ENCODE results near the gene ZBTB8A. TPM values are rescaled to one million over a fixed set of nuclear protein-coding genes. Genes with fewer than 3 reads are reported as not detected.

ZBTB8A gene
- total and polyA plus RNA-seq, 2 of the 13 experiments (the other 11 are each of a cell fraction or from before 2014, with no cell fraction given) = 1.3 to 3.7 TPM

GRCh38 chr1:32538887-32539583, at the start of gene ZBTB8A (continued):
- peak; percentile 56 for TF ChIP-seq PHF8 (CRISPR knock-in tag; IDR thresholded peaks at IDR 0.05)
- TF ChIP-seq ZNF484 (CRISPR knock-in tag; IDR thresholded peaks at IDR 0.05; ENCODE audit: borderline replicate concordance, low read depth) = no peak
- TF ChIP-seq HDAC6 (IDR thresholded peaks at IDR 0.05; ENCODE audit: low read depth, low read length) = no peak
- no peak for TF ChIP-seq DBP (CRISPR knock-in tag; IDR thresholded peaks at IDR 0.05; ENCODE audit: not compliant biosample characterization)
- no peak for TF ChIP-seq ZNF460 (CRISPR knock-in tag; IDR thresholded peaks at IDR 0.05; ENCODE audit: borderline replicate concordance)
- 0 out of 2 replicates have a peak, but pooled peaks have one; percentile 26 for TF ChIP-seq HDAC1 (CRISPR knock-in tag; IDR thresholded peaks at IDR 0.05)
- TF ChIP-seq ZSCAN31 (CRISPR knock-in tag; IDR thresholded peaks at IDR 0.05; ENCODE audit: low read depth) = no peak
- no peak for TF ChIP-seq ZNF709 (CRISPR knock-in tag; IDR thresholded peaks at IDR 0.05)
- TF ChIP-seq ZNF207 (IDR thresholded peaks at IDR 0.05; ENCODE audit: borderline replicate concordance) = no peak
- TF ChIP-seq SNAPC4 (CRISPR knock-in tag; IDR thresholded peaks at IDR 0.05) = no peak
- TF ChIP-seq ZNF326 (CRISPR knock-in tag; IDR thresholded peaks at IDR 0.05; ENCODE audit: borderline replicate concordance) = no peak
- TF ChIP-seq, protein P1, sequence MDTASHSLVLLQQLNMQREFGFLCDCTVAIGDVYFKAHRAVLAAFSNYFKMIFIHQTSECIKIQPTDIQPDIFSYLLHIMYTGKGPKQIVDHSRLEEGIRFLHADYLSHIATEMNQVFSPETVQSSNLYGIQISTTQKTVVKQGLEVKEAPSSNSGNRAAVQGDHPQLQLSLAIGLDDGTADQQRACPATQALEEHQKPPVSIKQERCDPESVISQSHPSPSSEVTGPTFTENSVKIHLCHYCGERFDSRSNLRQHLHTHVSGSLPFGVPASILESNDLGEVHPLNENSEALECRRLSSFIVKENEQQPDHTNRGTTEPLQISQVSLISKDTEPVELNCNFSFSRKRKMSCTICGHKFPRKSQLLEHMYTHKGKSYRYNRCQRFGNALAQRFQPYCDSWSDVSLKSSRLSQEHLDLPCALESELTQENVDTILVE (CRISPR knock-in tag; IDR thresholded peaks at IDR 0.05) = no peak
- TF ChIP-seq RFX1 (IDR thresholded peaks at IDR 0.05) = no peak
- TF ChIP-seq MAFF (IDR thresholded peaks at IDR 0.05; ENCODE audit: low read depth, low read length) = 0 out of 2 replicates have a peak, but pooled peaks have one; percentile 8
- TF ChIP-seq PLRG1 (conservative IDR thresholded peaks at IDR 0.05) = no peak
- no peak for TF ChIP-seq SKI (IDR thresholded peaks at IDR 0.05; ENCODE audit: partially characterized antibody)
- TF ChIP-seq JUNB (CRISPR knock-in tag; IDR thresholded peaks at IDR 0.05; ENCODE audit: borderline replicate concordance) = no peak
- TF ChIP-seq GMEB1 (CRISPR knock-in tag; IDR thresholded peaks at IDR 0.05; ENCODE audit: borderline replicate concordance) = no peak
- no peak for TF ChIP-seq MTF2 (CRISPR knock-in tag; IDR thresholded peaks at IDR 0.05; ENCODE audit: borderline replicate concordance)
- no peak for TF ChIP-seq HOXA5 (CRISPR knock-in tag; IDR thresholded peaks at IDR 0.05)
- no peak for TF ChIP-seq ZBTB20 (CRISPR knock-in tag; IDR thresholded peaks at IDR 0.05; ENCODE audit: borderline replicate concordance, low read depth)
- TF ChIP-seq HNRNPL (IDR thresholded peaks at IDR 0.05; ENCODE audit: low read depth, low read length) = 0 out of 2 replicates have a peak, but pooled peaks have one; percentile 65

All from HepG2 (cell line).